Tibial artery (tissue), 4 donors: ENCODE data around the gene ZNRF1.
"Not testable (repeated sequence)": the region's sequence is repeated elsewhere in the genome, so short reads cannot be mapped to it uniquely, and the experiment has no call there.

Source experiments
- DNase-seq, 2 donors: peaks; one replicate each; pipeline ENCODE4 v3.0.0-alpha.2; 2019
- H3K27ac ChIP-seq, 2 donors: fragments of 200-600 bp; sonication (generic) in 1 of 2; 1 replicate in 1 of 2; 2 replicates in 1 of 2; pipeline ENCODE4 v1.5.1; 2018 to 2019; ENCODE audit warnings: mild to moderate bottlenecking in 1 of 2
- H3K27me3 ChIP-seq, 2 donors: fragments of 200-600 bp; sonication (generic) in 1 of 2; one replicate each; pipeline versions ENCODE4 v1.5.1 to v1.6.0; 2016 to 2019
- H3K36me3 ChIP-seq, 3 donors: fragments of 200-600 bp; sonication (generic) in 2 of 3; one replicate each; pipeline ENCODE4 v1.5.1; 2016 to 2019; ENCODE audit warnings: mild to moderate bottlenecking in 2 of 3
- H3K4me1 ChIP-seq, 4 donors: fragments of 200-600 bp; sonication (generic) in 2 of 4; 1 replicate in 3 of 4; 2 replicates in 1 of 4; pipeline ENCODE4 v1.5.1; 2016 to 2019
- H3K4me3 ChIP-seq, 2 donors: fragments of 200-600 bp; sonication (generic) in 1 of 2; 1 replicate in 1 of 2; 2 replicates in 1 of 2; pipeline ENCODE4 v1.5.1; 2018 to 2019; ENCODE audit warnings: mild to moderate bottlenecking in 2 of 2
- H3K9me3 ChIP-seq, 3 donors: fragments of 200-600 bp; sonication (generic) in 1 of 3; one replicate each; pipeline ENCODE4 v1.5.1; 2016 to 2019
- CTCF ChIP-seq, 2 experiments: fragments of 200-600 bp in 1 of 2; fragments of 450-650 bp in 1 of 2; IDR thresholded peaks; one replicate each; pipeline ENCODE4 v1.5.1; 2017 to 2019; ENCODE audit warnings: antibody characterized with exemption in 2 of 2, mild to moderate bottlenecking in 1 of 2, moderate library complexity in 1 of 2
- intact Hi-C: fragments of 100-400 bp; cut with DNase I; formaldehyde crosslinking; loops from one replicate; pipeline ENCODE4 v1.15.0; 2023; ENCODE audit warnings: low total_unique reads

ZNRF1 gene

GRCh38 chr16:75086688-75087374, 88.0 kb downstream of the ZNRF1 start:
- no peak overlapping the region for H3K4me3 ChIP-seq
- H3K9me3 ChIP-seq = no peaks in the 10 kb centered on the region
- no peak for DNase-seq
- no peak for TF ChIP-seq CTCF (IDR thresholded peaks at IDR 0.05)
- H3K27me3 ChIP-seq = no peaks in the 10 kb centered on the region
- peaks cover 0 to 5% (median 0%) of the 10 kb centered on the region in 4 donors for H3K4me1 ChIP-seq
- intact Hi-C loops = no loop called here
- no peaks in the 10 kb centered on the region for H3K36me3 ChIP-seq
- no peak overlapping the region for H3K27ac ChIP-seq

DNA sequence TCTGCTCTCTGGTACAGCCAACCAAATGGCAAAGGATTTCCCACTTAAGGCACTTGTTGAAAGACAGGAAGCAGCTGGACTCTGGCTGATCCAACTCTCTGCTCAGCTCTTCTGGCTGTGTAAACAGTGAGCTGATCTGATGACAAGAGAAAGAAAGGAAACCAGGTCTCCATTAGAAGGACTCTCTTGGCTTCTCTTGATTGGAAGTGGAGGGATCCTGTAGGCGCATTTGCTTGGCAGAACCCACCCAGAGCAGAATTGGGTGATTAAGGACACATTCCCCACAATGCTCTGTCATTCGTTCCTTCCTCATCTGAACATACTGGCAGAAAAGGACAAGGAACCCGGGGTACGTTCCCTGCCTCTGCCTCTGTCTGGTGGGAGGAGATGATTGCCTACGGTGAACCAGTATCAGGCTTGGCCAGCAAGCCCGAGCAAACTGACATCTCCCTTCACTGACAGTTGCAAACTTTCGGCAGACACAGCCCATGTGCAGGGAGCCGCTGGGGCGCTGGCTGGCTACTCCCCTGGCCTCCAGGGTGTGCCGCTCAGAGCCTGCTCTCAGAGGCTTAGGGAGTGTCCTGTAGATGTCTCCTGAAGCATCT, 88.7 kb downstream of the ZNRF1 start:
- no peaks in the 10 kb centered on the region for H3K36me3 ChIP-seq
- H3K4me3 ChIP-seq = no peak overlapping the region
- no peak for TF ChIP-seq CTCF (IDR thresholded peaks at IDR 0.05)
- H3K27me3 ChIP-seq = no peaks in the 10 kb centered on the region
- no peak overlapping the region for H3K27ac ChIP-seq
- H3K9me3 ChIP-seq = no peaks in the 10 kb centered on the region
- intact Hi-C loops = no loop called here
- peaks cover 0 to 5% (median 0%) of the 10 kb centered on the region in 4 donors for H3K4me1 ChIP-seq
- DNase-seq = no peak

DNA sequence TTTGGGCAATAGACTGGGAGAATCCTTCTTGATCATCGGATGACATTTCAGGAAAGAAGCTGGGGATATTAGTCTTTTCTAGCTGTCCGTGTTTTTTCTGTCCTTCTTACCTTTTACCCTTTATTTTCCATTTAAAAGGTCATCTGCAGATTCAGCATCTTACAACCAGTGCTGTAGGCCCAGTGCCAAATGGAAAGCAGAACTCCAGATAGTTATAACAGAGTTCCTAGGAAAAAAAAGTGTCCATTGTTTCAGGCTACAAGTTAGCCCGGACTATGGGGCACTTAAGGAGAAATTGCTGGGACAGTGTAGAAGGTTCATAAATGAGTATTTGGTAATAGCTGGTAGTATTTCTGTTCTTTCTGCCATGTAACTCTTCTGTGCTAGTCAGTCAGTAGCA, 89.4 kb downstream of the ZNRF1 start:
- H3K4me1 ChIP-seq = peaks cover 0 to 5% (median 0%) of the 10 kb centered on the region in 4 donors
- no peak for TF ChIP-seq CTCF (IDR thresholded peaks at IDR 0.05)
- no peaks in the 10 kb centered on the region for H3K36me3 ChIP-seq
- no peaks in the 10 kb centered on the region for H3K27me3 ChIP-seq
- DNase-seq = no peak
- H3K27ac ChIP-seq = no peak overlapping the region
- H3K9me3 ChIP-seq = no peaks in the 10 kb centered on the region
- intact Hi-C loops = no loop called here
- no peak overlapping the region for H3K4me3 ChIP-seq

GRCh38 chr16:75088934-75089333, 90.1 kb downstream of the ZNRF1 start:
- no peaks in the 10 kb centered on the region for H3K27me3 ChIP-seq
- no peak overlapping the region for H3K4me3 ChIP-seq
- no peak for TF ChIP-seq CTCF (IDR thresholded peaks at IDR 0.05)
- no peaks in the 10 kb centered on the region for H3K9me3 ChIP-seq
- peaks cover 0 to 5% (median 3%) of the 10 kb centered on the region in 3 donors for H3K36me3 ChIP-seq
- no peak for DNase-seq
- H3K4me1 ChIP-seq = peaks cover 0 to 5% (median 0%) of the 10 kb centered on the region in 4 donors
- H3K27ac ChIP-seq = no peak overlapping the region
- intact Hi-C loops = no loop called here

DNA sequence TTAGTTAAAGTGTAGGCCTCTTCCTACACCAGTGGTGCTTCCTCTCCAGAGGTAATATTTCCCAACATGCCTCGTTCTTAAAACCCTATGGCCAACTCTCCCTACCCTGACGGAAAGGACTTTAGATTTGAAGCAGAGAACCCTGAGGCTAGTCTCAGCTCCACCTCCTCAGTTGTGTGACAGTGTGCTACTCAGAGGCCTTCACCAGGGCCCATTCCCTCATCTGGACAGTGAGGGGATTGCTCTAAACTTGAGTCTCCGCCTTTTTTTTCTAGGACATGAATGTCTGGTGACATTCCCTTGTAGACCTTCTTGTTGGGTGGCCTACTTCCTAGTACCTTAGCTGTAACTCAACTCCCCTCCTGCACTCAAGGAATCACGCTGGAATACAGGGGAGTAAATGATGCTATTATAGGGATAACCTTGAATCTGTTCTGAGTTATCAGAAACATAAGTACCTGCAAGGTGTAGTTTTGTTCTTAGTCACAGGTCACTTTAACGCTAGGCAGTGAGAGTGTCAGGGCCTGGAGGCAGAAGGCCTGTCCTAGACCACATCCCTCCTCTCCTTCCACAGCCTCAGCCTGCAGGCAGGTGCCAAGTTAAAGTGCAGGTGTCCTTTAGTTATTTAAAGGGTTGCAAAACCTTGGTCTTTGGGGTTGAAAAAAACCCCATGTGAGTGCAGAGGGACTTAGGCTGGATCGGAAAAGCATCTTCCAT, 90.8 kb downstream of the ZNRF1 start:
- Histone ChIP-seq H3K4me3 (no peak overlapping the region), H3K9me3 (no peaks in the 10 kb centered on the region), H3K4me1 (peaks cover 0 to 5% (median 0%) of the 10 kb centered on the region in 4 donors), H3K27me3 (no peaks in the 10 kb centered on the region), H3K27ac (no peak overlapping the region), H3K36me3 (peaks cover 0 to 11% (median 6%) of the 10 kb centered on the region in 3 donors)
- TF ChIP-seq CTCF (IDR thresholded peaks at IDR 0.05) = no peak
- DNase-seq = no peak
- intact Hi-C loops = no loop called here

DNA sequence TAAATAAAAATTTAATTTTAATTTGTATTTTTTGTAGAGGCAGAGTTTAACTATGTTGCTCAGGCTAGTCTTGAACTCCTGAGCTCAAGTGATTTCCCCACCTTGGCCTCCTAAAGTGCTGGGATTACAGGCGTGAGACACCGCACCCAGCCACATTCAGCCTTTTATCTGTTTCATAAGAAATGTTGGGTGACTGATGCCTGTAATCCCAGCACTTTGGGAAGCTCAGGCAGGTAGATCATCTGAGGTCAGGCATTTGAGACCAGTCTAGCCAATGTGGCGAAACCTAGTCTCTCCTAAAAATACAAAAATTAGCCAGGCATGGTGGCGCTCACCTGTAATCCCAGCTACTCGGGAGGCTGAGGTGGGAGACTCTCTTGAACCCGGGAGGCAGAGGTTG, 92.1 kb downstream of the ZNRF1 start:
- H3K27me3 ChIP-seq, H3K4me3 ChIP-seq, H3K27ac ChIP-seq, DNase-seq, H3K9me3 ChIP-seq, intact Hi-C loops: not testable (repeated sequence)
- Histone ChIP-seq H3K4me1 (peaks cover 0 to 13% (median 0%) of the 10 kb centered on the region in 4 donors), H3K36me3 (peaks cover 0 to 11% (median 6%) of the 10 kb centered on the region in 3 donors)

DNA sequence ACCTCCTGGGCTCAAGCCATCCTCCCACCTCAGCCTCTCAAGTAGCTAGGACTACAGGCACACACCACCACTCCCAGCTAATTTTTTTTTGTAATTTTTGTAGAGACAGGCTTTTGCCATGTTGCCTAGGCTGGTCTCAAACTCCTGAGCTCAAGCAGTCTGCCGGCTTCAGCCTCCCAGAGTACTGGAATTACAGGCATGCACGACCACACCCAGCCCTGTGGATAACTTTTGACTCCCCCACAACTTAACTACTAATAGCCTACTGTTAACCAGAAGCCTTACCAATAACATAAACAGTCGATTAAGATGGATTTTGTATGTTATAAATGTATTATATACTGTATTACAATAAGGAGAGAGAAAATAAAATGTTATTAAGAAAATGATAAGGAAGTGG, 92.8 kb downstream of the ZNRF1 start:
- H3K27ac ChIP-seq, H3K9me3 ChIP-seq, H3K4me3 ChIP-seq, DNase-seq, H3K27me3 ChIP-seq, intact Hi-C loops: not testable (repeated sequence)
- H3K4me1 ChIP-seq = peaks cover 0 to 15% (median 3%) of the 10 kb centered on the region in 4 donors
- H3K36me3 ChIP-seq = peaks cover 0 to 11% (median 6%) of the 10 kb centered on the region in 3 donors
